Skeletal muscle tissue (tissue), 4 donors: Measurements from ENCODE around the gene NUP62CL. TPM values are rescaled to one million over a fixed set of nuclear protein-coding genes. Genes with fewer than 3 reads are reported as not detected.

Source experiments
- H3K27ac ChIP-seq: one replicate; pipeline ENCODE4 v1.7.0; 2013; ENCODE audit warnings: mild to moderate bottlenecking, low read depth, low read length, inconsistent platforms
- H3K27me3 ChIP-seq, 3 donors: one replicate each; pipeline ENCODE4 v1.7.0; 2013; ENCODE audit warnings: low read length in 3 of 3; ENCODE audit not compliant: control insufficient read depth in 3 of 3, insufficient read depth in 3 of 3
- H3K36me3 ChIP-seq, 3 donors: one replicate each; pipeline ENCODE4 v1.7.0; 2013; ENCODE audit warnings: low read length in 3 of 3; ENCODE audit not compliant: control insufficient read depth in 3 of 3, insufficient read depth in 3 of 3
- H3K4me1 ChIP-seq, 3 donors: one replicate each; pipeline ENCODE4 v1.7.0; 2013; ENCODE audit warnings: low read length in 3 of 3, mild to moderate bottlenecking in 3 of 3; ENCODE audit not compliant: control insufficient read depth in 3 of 3, insufficient read depth in 3 of 3
- H3K4me3 ChIP-seq, 3 donors: one replicate each; pipeline ENCODE4 v1.7.0; 2013; ENCODE audit warnings: low read length in 3 of 3
- H3K9ac ChIP-seq, 3 donors: one replicate each; pipeline ENCODE4 v1.7.0; 2013; ENCODE audit warnings: low read length in 3 of 3, mild to moderate bottlenecking in 3 of 3, moderate library complexity in 2 of 3, low read depth in 1 of 3
- H3K9me3 ChIP-seq, 3 donors: one replicate each; pipeline ENCODE4 v1.7.0; 2013; ENCODE audit warnings: low read length in 3 of 3; ENCODE audit not compliant: control insufficient read depth in 3 of 3
- total RNA-seq: library from RNA; depleted of rRNA; stranded (reverse); fragments of >200 nt; gene quantifications from one replicate; pipeline ENCODE4 v1.2.3, GENCODE V29; 2014
- donor health status: Osteomylitis.

NUP62CL gene
- total RNA-seq, 1 donor from 2014 or later = 1.6 TPM

DNA sequence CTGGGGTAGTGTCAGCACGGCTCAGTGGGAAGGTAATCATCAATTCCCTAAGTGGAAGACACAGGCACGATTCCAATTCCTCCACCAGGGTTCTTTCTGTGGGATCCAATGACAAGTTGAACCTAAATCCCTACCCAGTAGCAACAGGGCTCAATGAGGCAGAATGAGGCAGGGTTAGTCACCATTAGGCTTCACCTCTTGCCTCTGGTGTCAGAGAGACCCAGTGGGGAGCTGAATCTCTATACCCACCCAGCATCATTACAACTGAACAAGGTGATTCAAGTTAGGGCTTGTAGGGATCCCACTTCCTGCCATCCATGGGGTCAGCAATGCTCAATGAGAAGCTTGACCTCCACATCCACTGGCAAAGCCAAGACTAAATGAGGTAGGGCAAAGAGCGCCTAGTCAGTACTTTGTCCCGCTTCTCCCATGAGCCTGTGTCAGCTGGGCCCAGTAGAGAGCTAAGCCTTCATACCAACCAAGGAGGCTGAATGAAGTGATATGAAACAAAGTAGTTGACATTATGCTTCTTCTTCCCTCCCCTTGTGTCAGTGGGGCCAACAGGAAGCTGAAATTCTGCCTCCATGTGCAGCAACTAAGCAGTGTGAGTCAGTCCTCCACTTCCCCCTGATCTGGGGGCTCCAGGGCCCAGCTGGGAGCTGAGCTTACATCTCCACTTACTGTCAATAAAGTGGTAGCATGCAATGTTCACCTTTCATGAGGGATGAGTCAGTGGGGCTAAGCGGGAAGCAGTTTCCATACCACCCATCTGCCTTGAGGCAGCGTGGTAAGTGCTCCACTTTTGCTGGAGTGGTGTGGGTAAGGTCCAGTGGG is 51.2 kb downstream of the NUP62CL start:
- no peak overlapping the region for H3K27ac ChIP-seq
- no peaks in the 10 kb centered on the region for H3K4me1 ChIP-seq
- no peak overlapping the region for H3K4me3 ChIP-seq
- no peaks in the 10 kb centered on the region for H3K27me3 ChIP-seq
- no peaks in the 10 kb centered on the region for H3K9me3 ChIP-seq
- H3K9ac ChIP-seq = no peak overlapping the region
- no peaks in the 10 kb centered on the region for H3K36me3 ChIP-seq

DNA sequence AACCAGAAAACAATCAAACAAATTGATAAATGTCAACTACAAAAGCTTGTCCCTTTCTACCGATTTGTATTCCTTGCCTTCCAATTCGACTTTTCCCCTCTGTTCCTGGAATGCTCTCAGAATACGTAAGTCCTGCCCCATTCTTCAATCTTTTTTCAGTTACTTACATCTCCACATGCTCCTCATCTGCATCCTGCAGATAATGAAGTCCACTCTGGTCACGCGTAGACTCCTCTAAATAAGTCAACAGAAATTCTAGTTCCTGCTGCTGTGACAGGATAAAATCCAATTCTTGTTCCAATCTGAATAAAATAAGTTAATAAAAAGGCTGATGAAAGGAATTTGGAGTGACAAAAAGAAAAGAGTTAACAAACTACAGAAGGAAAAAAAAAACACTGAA is 53.2 kb downstream of the NUP62CL start:
- H3K36me3 ChIP-seq = no peaks in the 10 kb centered on the region
- H3K9ac ChIP-seq = no peak overlapping the region
- no peaks in the 10 kb centered on the region for H3K27me3 ChIP-seq
- H3K4me3 ChIP-seq = no peak overlapping the region
- no peaks in the 10 kb centered on the region for H3K9me3 ChIP-seq
- H3K4me1 ChIP-seq = no peaks in the 10 kb centered on the region
- H3K27ac ChIP-seq = no peak overlapping the region

DNA sequence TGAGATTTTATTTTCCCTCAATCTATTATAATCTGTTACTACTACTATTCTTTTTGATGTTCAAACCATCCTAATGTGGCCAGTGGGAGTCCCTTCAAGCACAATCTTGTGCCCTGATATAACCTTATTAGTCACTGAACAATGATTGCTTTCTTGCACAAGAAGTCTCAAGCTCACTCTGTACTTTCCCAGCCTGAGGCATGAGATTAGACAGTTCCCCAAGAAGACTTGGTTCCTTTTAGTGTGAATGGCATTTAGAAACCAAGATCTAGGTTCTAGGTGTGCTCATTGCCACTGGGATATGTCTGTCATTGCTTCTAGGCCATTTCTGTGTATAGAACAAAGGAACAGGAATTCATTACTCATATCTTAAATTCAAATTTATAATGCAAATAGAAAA is 59.6 kb downstream of the NUP62CL start:
- H3K9ac ChIP-seq = no peak overlapping the region
- no peaks in the 10 kb centered on the region for H3K36me3 ChIP-seq
- no peak overlapping the region for H3K4me3 ChIP-seq
- no peak overlapping the region for H3K27ac ChIP-seq
- H3K4me1 ChIP-seq = no peaks in the 10 kb centered on the region
- H3K9me3 ChIP-seq = no peaks in the 10 kb centered on the region
- no peaks in the 10 kb centered on the region for H3K27me3 ChIP-seq

DNA sequence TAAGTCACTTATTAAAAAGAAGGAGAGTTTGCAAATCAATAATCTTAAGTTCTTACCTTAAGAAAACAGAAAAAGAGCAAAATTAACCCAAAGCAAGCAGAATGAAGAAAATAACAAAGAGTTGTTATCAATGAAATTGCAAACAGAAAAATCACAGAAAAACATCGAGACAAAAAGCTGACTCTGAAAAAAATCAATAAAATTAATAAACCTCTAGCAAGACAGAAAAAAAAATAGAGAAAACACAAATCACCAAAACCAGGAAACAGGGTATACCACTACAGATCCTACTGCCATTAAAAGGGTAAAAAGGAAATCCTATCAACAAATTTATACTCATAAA is 70.3 kb downstream of the NUP62CL start:
- Histone ChIP-seq H3K27me3 (no peaks in the 10 kb centered on the region), H3K9ac (no peak overlapping the region), H3K9me3 (no peaks in the 10 kb centered on the region), H3K27ac (no peak overlapping the region), H3K36me3 (no peaks in the 10 kb centered on the region), H3K4me1 (no peaks in the 10 kb centered on the region), H3K4me3 (no peak overlapping the region)

DNA sequence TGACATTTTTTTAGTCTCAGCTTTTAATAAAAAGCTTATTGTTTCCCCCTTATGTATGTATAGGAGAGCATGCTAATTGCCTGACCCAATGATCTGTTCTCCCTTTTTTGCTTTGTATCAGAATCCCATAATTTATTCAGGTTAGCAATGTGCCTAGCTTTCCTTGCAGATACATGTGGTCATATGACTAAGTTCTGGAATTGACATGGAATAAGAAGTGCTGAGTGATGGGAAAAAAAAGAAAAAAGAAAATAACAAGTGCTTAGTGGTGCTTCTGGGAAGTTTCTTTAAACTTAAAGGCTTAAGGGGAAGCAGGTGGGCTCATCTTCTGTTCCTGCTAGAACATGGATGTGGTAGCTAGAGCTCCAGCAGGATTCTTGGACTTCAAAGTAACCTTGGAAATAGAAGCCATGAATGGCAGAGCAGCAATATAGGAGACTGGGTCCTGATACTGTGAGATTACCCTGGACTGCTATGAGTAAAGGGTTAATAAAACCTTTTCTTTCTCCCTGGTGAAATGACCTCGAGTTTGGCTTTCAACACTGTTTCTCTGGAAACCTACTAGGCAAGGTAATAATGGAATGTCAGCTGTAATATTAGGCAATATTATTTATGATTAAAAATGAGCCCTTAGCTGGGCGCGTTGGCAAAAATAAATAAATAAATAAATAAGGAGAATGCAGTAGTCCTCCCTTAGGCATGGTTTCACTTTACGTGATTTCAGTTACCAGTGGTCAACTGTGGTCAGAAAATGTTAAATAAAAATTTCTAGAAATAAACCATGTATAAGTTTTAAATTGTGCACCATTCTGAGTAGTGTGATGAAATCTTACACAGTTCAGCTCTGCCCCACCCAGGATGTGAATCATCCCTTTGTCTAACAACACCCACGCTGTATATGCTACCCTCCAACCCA is 70.9 kb downstream of the NUP62CL start:
- Histone ChIP-seq H3K9me3 (no peaks in the 10 kb centered on the region), H3K36me3 (no peaks in the 10 kb centered on the region), H3K27me3 (no peaks in the 10 kb centered on the region), H3K4me1 (no peaks in the 10 kb centered on the region), H3K9ac (no peak overlapping the region), H3K4me3 (no peak overlapping the region), H3K27ac (no peak overlapping the region)

GRCh38 chrX:107123750-107124149 is 82.5 kb downstream of the NUP62CL start:
- no peak overlapping the region for H3K4me3 ChIP-seq
- H3K9ac ChIP-seq = no peak overlapping the region
- no peak overlapping the region for H3K27ac ChIP-seq
- no peaks in the 10 kb centered on the region for H3K9me3 ChIP-seq
- no peaks in the 10 kb centered on the region for H3K36me3 ChIP-seq
- no peaks in the 10 kb centered on the region for H3K4me1 ChIP-seq
- H3K27me3 ChIP-seq = no peaks in the 10 kb centered on the region

GRCh38 chrX:107119283-107119682 is 87.0 kb downstream of the NUP62CL start:
- H3K36me3 ChIP-seq = peaks cover 4 to 22% (median 12%) of the 10 kb centered on the region in 3 donors
- no peak overlapping the region for H3K27ac ChIP-seq
- H3K9me3 ChIP-seq = no peaks in the 10 kb centered on the region
- H3K27me3 ChIP-seq = no peaks in the 10 kb centered on the region
- no peak overlapping the region for H3K9ac ChIP-seq
- peaks cover 0 to 7% (median 0%) of the 10 kb centered on the region in 3 donors for H3K4me1 ChIP-seq
- peak overlapping the region in 2 of 3 donors; percentile 79 to 83 for H3K4me3 ChIP-seq

DNA sequence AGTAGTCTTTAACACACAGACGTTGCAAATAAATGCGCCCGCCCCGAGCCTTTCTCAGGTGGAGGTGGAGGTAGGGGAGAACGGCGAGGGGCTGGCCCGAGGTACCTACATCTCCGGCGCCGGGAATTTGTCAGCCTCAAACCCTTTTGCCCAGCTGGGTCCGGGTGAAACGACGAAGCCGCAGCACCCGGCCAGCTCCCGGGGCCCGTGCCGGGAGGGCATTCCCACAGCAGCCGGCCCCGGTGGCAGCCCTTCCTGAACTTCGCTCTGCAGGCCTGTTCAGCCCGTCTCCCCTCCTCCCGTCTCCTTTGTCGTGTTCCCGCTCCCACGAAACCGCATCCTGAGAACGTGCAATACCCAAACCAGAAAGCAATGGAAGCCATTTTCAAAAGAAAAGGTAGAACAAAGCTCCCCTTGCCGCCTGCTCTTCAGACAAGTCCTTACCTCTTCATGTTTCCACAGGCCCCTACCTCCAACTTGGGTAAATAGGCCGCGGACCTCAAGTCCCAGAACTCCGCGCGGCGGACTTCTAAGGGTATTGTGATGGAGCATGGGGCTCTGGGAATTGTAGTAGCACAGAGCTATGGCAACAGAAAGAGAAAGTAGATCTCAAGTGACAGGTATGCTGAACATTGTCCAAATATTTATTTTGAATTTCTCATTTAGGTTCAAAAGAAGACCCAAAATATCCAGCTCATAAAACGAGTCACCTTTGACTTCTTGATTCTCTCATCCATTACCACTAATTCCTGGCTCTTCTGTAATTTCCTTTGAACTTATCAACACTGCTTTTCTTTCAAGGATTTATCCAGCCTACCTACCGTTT is 87.7 kb downstream of the NUP62CL start, which contains the start of gene RBM41:
Gene RBM41, minus strand, starts transcription at position 501 of the 826 bp plus-strand sequence. Its CDS starts 49 bp downstream, at position 452.
- H3K27me3 ChIP-seq = no peaks in the 10 kb centered on the region
- no peaks in the 10 kb centered on the region for H3K9me3 ChIP-seq
- peak within 1 kb of the TSS; percentile 70 to 84 (median 81) for H3K9ac ChIP-seq
- H3K27ac ChIP-seq = peak within 1 kb of the TSS; percentile 56
- peaks cover 0 to 7% (median 0%) of the 10 kb centered on the region in 3 donors for H3K4me1 ChIP-seq
- peaks cover 4 to 29% (median 18%) of the 10 kb centered on the region in 3 donors for H3K36me3 ChIP-seq
- H3K4me3 ChIP-seq = peak within 1 kb of the TSS; percentile 70 to 83 (median 79)

GRCh38 chrX:107117993-107118321 is 88.3 kb downstream of the NUP62CL start:
- Histone ChIP-seq H3K27ac (peak overlapping the region; percentile 56), H3K9ac (peak overlapping the region; percentile 70 to 84 (median 81)), H3K36me3 (peaks cover 4 to 34% (median 23%) of the 10 kb centered on the region in 3 donors), H3K4me1 (peaks cover 0 to 7% (median 0%) of the 10 kb centered on the region in 3 donors), H3K27me3 (no peaks in the 10 kb centered on the region), H3K4me3 (peak overlapping the region; percentile 70 to 83 (median 79)), H3K9me3 (no peaks in the 10 kb centered on the region)
